ENCODE results near the gene PADI3. TPM values are rescaled to one million over a fixed set of nuclear protein-coding genes. Genes with fewer than 3 reads are reported as not detected.

Gene PADI3
- total RNA-seq, 1 experiment from 2014 or later: 2.5 TPM

GRCh38 chr1:17243274-17243673 is 5.6 kb upstream of the PADI3 start:
- DNase-seq: no peak
- H3K4me1 ChIP-seq (ENCODE audit: insufficient read depth, low read length): peaks cover 5% of the 10 kb centered on the region; the same call in 1 of the 2 replicates
- H3K27me3 Mint-ChIP-seq (ENCODE audit: low read depth): no peaks in the 10 kb centered on the region; the same call in 1 of the 2 replicates
- H3K4me1 Mint-ChIP-seq: peaks cover 19 to 39% of the 10 kb centered on the region in 2 experiments
- no peak overlapping the region for H2BK20ac ChIP-seq (ENCODE audit: low read depth, low read length, poor library complexity, severe bottlenecking)
- H2BK15ac ChIP-seq (ENCODE audit: low read depth, low read length): no peak overlapping the region
- no peaks in the 10 kb centered on the region for H3K79me1 ChIP-seq (ENCODE audit: insufficient read depth, low read depth, low read length, poor library complexity, severe bottlenecking)
- no peaks in the 10 kb centered on the region for H3K79me2 ChIP-seq (ENCODE audit: insufficient read depth, low read length)
- H2BK5ac ChIP-seq (ENCODE audit: insufficient read length, low read length): no peak overlapping the region
- no peak for TF ChIP-seq CTCF (conservative IDR thresholded peaks at IDR 0.05)
- no peaks in the 10 kb centered on the region for H4K20me1 ChIP-seq (ENCODE audit: control insufficient read depth, insufficient read depth, insufficient read length)
- H4K5ac ChIP-seq (ENCODE audit: insufficient read length, low read depth, low read length): no peak overlapping the region
- no peak overlapping the region for H3K9ac ChIP-seq (ENCODE audit: extremely low read depth, insufficient read length, low read length)
- no peak overlapping the region for H2BK12ac ChIP-seq (ENCODE audit: insufficient read length, low read depth, low read length)
- no CpG with 5 or more reads among the region's 1 CpG for WGBS (ENCODE audit: extremely low coverage, insufficient read length, low lambda C conversion rate)
- no peaks in the 10 kb centered on the region; the same call in 1 of the 2 replicates for H3K27me3 ChIP-seq (ENCODE audit: insufficient read depth, low read length)
- H3K9me3 ChIP-seq (ENCODE audit: control insufficient read depth, low read depth, low read length): no peaks in the 10 kb centered on the region
- no peak overlapping the region for H3K4me2 ChIP-seq (ENCODE audit: insufficient read depth, insufficient read length, low read length)
- H3K27ac ChIP-seq (ENCODE audit: insufficient read length, low read depth, low read length): no peak overlapping the region
- no peak overlapping the region for H2BK120ac ChIP-seq (ENCODE audit: low read depth, low read length, poor library complexity, severe bottlenecking)
- no peak overlapping the region for H2AFZ ChIP-seq (ENCODE audit: low read length)
- no peak overlapping the region for H3K4ac ChIP-seq (ENCODE audit: low read depth, low read length)
- H3K36me3 Mint-ChIP-seq (ENCODE audit: insufficient read depth in 1 of 3, low read depth in 3 of 3): no peaks in the 10 kb centered on the region
- H2AK5ac ChIP-seq (ENCODE audit: insufficient read length, low read length): no peak overlapping the region
- no peak overlapping the region for H3K27ac Mint-ChIP-seq
- no peak overlapping the region for H3K18ac ChIP-seq (ENCODE audit: insufficient read length, low read depth, low read length)
- no peak overlapping the region for H4K8ac ChIP-seq (replicated peaks; ENCODE audit: insufficient read length, low read depth, low read length)
- no peak overlapping the region for H3K23ac ChIP-seq (ENCODE audit: insufficient read length, low read depth, low read length)
- H3K23me2 ChIP-seq (ENCODE audit: insufficient read length, low read depth, low read length, poor library complexity, severe bottlenecking): peaks cover 4% of the 10 kb centered on the region
- H3K9me3 Mint-ChIP-seq: no peaks in the 10 kb centered on the region
- H3K4me3 Mint-ChIP-seq: no peak overlapping the region
- H3K14ac ChIP-seq (ENCODE audit: insufficient read depth, low read length): no peak overlapping the region
- no peak overlapping the region for H3K56ac ChIP-seq (ENCODE audit: insufficient read length, low read depth, low read length)
- H4K91ac ChIP-seq (ENCODE audit: insufficient read length, low read depth, low read length): no peak overlapping the region
- no peak overlapping the region for H3T11ph ChIP-seq (ENCODE audit: low read length)

Data from H9 (cell line).